ENCODE results near the gene LRRK1. TPM values are rescaled to one million over a fixed set of nuclear protein-coding genes. Genes with fewer than 3 reads are reported as not detected.
"Not testable (repeated sequence)": the region's sequence is repeated elsewhere in the genome, so short reads cannot be mapped to it uniquely, and the experiment has no call there.

Gene LRRK1
- polyA plus RNA-seq, 1 of the 3 experiments (the other 2 are of a cell fraction), result 6.9 TPM

- no peak for TF ChIP-seq SMC3 (IDR thresholded peaks at IDR 0.05; ENCODE audit: low read depth, low read length)
- TF ChIP-seq NRF1 (IDR thresholded peaks at IDR 0.05; ENCODE audit: low read depth, low read length), result no peak
- no peak for TF ChIP-seq RFX5 (IDR thresholded peaks at IDR 0.05; ENCODE audit: low read length)
- no peak for TF ChIP-seq CTCF (IDR thresholded peaks at IDR 0.05)
- TF ChIP-seq RAD21 (IDR thresholded peaks at IDR 0.05; ENCODE audit: low read length), result no peak
- no peak for TF ChIP-seq USF2 (IDR thresholded peaks at IDR 0.05; ENCODE audit: borderline replicate concordance, low read depth, low read length)
- no peak for TF ChIP-seq FOSL2 (IDR thresholded peaks at IDR 0.05; ENCODE audit: borderline replicate concordance, low read depth)
- Histone ChIP-seq H3K4me3 (ENCODE audit: low read depth in 2 of 2, low read length in 1 of 2) (no peak overlapping the region), H3K4me1 (ENCODE audit: control insufficient read depth in 1 of 2, insufficient read depth in 2 of 2, low read depth in 1 of 2, low read length in 1 of 2) (peaks cover 0 to 26% of the 10 kb centered on the region in 2 experiments; a peak in 1 of 4 replicates), H3K27ac (ENCODE audit: low read depth in 2 of 2, low read length in 1 of 2) (no peak overlapping the region), H2AFZ (ENCODE audit: low read depth) (no peak overlapping the region), H3K9me2 (no peaks in the 10 kb centered on the region), H3K9me3 (no peaks in the 10 kb centered on the region), H3K27me3 (ENCODE audit: insufficient read depth) (no peaks in the 10 kb centered on the region), H3K9ac (no peak overlapping the region), H3K36me3 (replicated peaks in 1 of 2; ENCODE audit: control insufficient read depth in 1 of 2, insufficient read depth in 2 of 2, low read length in 1 of 2) (no peaks in the 10 kb centered on the region), H3K79me2 (ENCODE audit: insufficient read depth) (no peaks in the 10 kb centered on the region), H4K20me1 (ENCODE audit: insufficient read depth) (no peaks in the 10 kb centered on the region), H3F3A (replicated peaks; ENCODE audit: insufficient read depth) (no peaks in the 10 kb centered on the region), H3K4me2 (no peak overlapping the region)
- WGBS (ENCODE audit: low lambda C conversion rate), result 92% methylated on average over 12 of the region's 12 CpGs
- DNase-seq, result no peak
- ChIA-PET CTCF (interaction anchor here (1.6 to 14.1 kb wide), 3 partner anchors 28 to 160 kb away, joined by 5 to 190 read pairs (median 8); partner anchors contain the start of gene CHSY1), POLR2A (no interaction called here)
Observed at GRCh38 chr15:101092867-101093202, 173.7 kb downstream of the LRRK1 start.

GRCh38 chr15:101093958-101094357 lies 174.8 kb downstream of the LRRK1 start:
- no peak overlapping the region for H3K9ac ChIP-seq
- H3K79me2 ChIP-seq (ENCODE audit: insufficient read depth), result no peaks in the 10 kb centered on the region
- H3K27me3 ChIP-seq (ENCODE audit: insufficient read depth), result no peaks in the 10 kb centered on the region
- H2AFZ ChIP-seq (ENCODE audit: low read depth), result no peak overlapping the region
- H3K4me1 ChIP-seq (ENCODE audit: control insufficient read depth in 1 of 2, insufficient read depth in 2 of 2, low read depth in 1 of 2, low read length in 1 of 2), result peaks cover 0 to 23% of the 10 kb centered on the region in 2 experiments; a peak in 1 of 4 replicates
- no peaks in the 10 kb centered on the region for H3F3A ChIP-seq (replicated peaks; ENCODE audit: insufficient read depth)
- DNase-seq, result no peak
- no peak for TF ChIP-seq RCOR1 (IDR thresholded peaks at IDR 0.05; ENCODE audit: low read length)
- no peak overlapping the region for H3K4me2 ChIP-seq
- H3K27ac ChIP-seq (ENCODE audit: low read depth in 2 of 2, low read length in 1 of 2), result no peak overlapping the region
- no peaks in the 10 kb centered on the region for H3K9me3 ChIP-seq
- ChIA-PET POLR2A (no interaction called here), CTCF (interaction anchor here (0.7 to 14.1 kb wide), 3 partner anchors 85 to 159 kb away, joined by 3 to 190 read pairs (median 5); partner anchors contain the start of gene CHSY1)
- 66% methylated on average over 12 of the region's 12 CpGs for WGBS (ENCODE audit: low lambda C conversion rate)
- no peaks in the 10 kb centered on the region for H3K9me2 ChIP-seq
- no peaks in the 10 kb centered on the region for H3K36me3 ChIP-seq (replicated peaks in 1 of 2; ENCODE audit: control insufficient read depth in 1 of 2, insufficient read depth in 2 of 2, low read length in 1 of 2)
- H4K20me1 ChIP-seq (ENCODE audit: insufficient read depth), result no peaks in the 10 kb centered on the region
- H3K4me3 ChIP-seq (ENCODE audit: low read depth in 2 of 2, low read length in 1 of 2), result no peak overlapping the region

- H3K9me3 ChIP-seq; POLR2A ChIA-PET; H3K9ac ChIP-seq; H4K20me1 ChIP-seq (ENCODE audit: insufficient read depth); H3K27ac ChIP-seq (ENCODE audit: low read depth in 2 of 2, low read length in 1 of 2); H3K79me2 ChIP-seq (ENCODE audit: insufficient read depth); H2AFZ ChIP-seq (ENCODE audit: low read depth); H3K4me2 ChIP-seq; H3K36me3 ChIP-seq (replicated peaks in 1 of 2; ENCODE audit: control insufficient read depth in 1 of 2, insufficient read depth in 2 of 2, low read length in 1 of 2); DNase-seq; H3K9me2 ChIP-seq; H3K27me3 ChIP-seq (ENCODE audit: insufficient read depth); H3F3A ChIP-seq (replicated peaks; ENCODE audit: insufficient read depth); H3K4me3 ChIP-seq (ENCODE audit: low read depth in 2 of 2, low read length in 1 of 2): not testable (repeated sequence)
- peaks cover 0 to 11% of the 10 kb centered on the region in 2 experiments; a peak in 1 of 4 replicates for H3K4me1 ChIP-seq (ENCODE audit: control insufficient read depth in 1 of 2, insufficient read depth in 2 of 2, low read depth in 1 of 2, low read length in 1 of 2)
- 46% methylated on average over 4 of the region's 6 CpGs for WGBS (ENCODE audit: low lambda C conversion rate)
- CTCF ChIA-PET, result interaction anchor here (1.1 to 14.1 kb wide), 3 partner anchors 7 to 157 kb away, joined by 4 to 190 read pairs (median 6); partner anchors contain the start of gene CHSY1
Observed at GRCh38 chr15:101095796-101096406, 176.7 kb downstream of the LRRK1 start.
